HepG2 (cell line): ENCODE measurements around the gene IL2RG. TPM values are rescaled to one million over a fixed set of nuclear protein-coding genes. Genes with fewer than 3 reads are reported as not detected.

Source experiments
- ELF3 ChIP-seq: IDR thresholded peaks from 2 replicates; pipeline ENCODE4 v1.6.1; 2016; ENCODE audit warnings: missing genetic modification reagents, missing compliant biosample characterization
- FOXA3 ChIP-seq: IDR thresholded peaks from 2 replicates; pipeline ENCODE4 v1.6.1; 2016; ENCODE audit warnings: missing genetic modification reagents, missing compliant biosample characterization
- HIVEP1 ChIP-seq: sonication (generic); formaldehyde crosslinking; IDR thresholded peaks from 2 replicates; pipeline ENCODE4 v1.4.0; 2020; ENCODE audit warnings: mild to moderate bottlenecking, missing genetic modification reagents
- HNRNPUL1 ChIP-seq: fragments of 200-400 bp; formaldehyde crosslinking; IDR thresholded peaks from 2 replicates; pipeline ENCODE4 v1.6.1; 2017; ENCODE audit warnings: low read depth, mild to moderate bottlenecking, low read length, moderate library complexity
- IRF9 ChIP-seq: sonication (generic); formaldehyde crosslinking; IDR thresholded peaks from 2 replicates; pipeline ENCODE4 v1.8.0; 2022; ENCODE audit warnings: missing genetic modification reagents, mild to moderate bottlenecking, borderline replicate concordance
- MTF1 ChIP-seq: sonication (generic); formaldehyde crosslinking; IDR thresholded peaks from 2 replicates; pipeline ENCODE4 v1.5.0; 2020; ENCODE audit warnings: missing genetic modification reagents
- NFYC ChIP-seq: IDR thresholded peaks from 2 replicates; pipeline ENCODE4 v1.6.1; 2016; ENCODE audit warnings: missing genetic modification reagents, missing compliant biosample characterization
- PREB ChIP-seq: sonication (generic); formaldehyde crosslinking; IDR thresholded peaks from 2 replicates; pipeline ENCODE4 v1.4.0; 2020; ENCODE audit warnings: missing genetic modification reagents
- RELA ChIP-seq: sonication (generic); formaldehyde crosslinking; IDR thresholded peaks from 2 replicates; pipeline ENCODE4 v1.4.0; 2020; ENCODE audit warnings: missing genetic modification reagents
- SCMH1 ChIP-seq: sonication (generic); formaldehyde crosslinking; IDR thresholded peaks from 2 replicates; pipeline ENCODE4 v1.9.0; 2021; ENCODE audit warnings: missing genetic modification reagents, mild to moderate bottlenecking, borderline replicate concordance
- SOX6 ChIP-seq, 2 experiments: fragments of 450-650 bp in 1 of 2; sonication (generic) in 1 of 2; formaldehyde crosslinking in 1 of 2; IDR thresholded peaks; 2 replicates each; pipeline versions ENCODE4 v1.4.0 to v1.6.1; 2017 to 2020; ENCODE audit warnings: antibody characterized with exemption in 1 of 2, mild to moderate bottlenecking in 1 of 2, missing genetic modification reagents in 1 of 2
- TAF1 ChIP-seq: sonication (generic); formaldehyde crosslinking; IDR thresholded peaks from 2 replicates; pipeline ENCODE4 v1.4.0; 2020; ENCODE audit warnings: missing genetic modification reagents
- THAP11 ChIP-seq: IDR thresholded peaks from 2 replicates; pipeline ENCODE4 v1.6.1; 2016; ENCODE audit warnings: missing biosample characterization, missing genetic modification reagents
- ZNF280D ChIP-seq: sonication (generic); formaldehyde crosslinking; IDR thresholded peaks from 2 replicates; pipeline ENCODE4 v1.5.1; 2020; ENCODE audit warnings: mild to moderate bottlenecking, missing genetic modification reagents
- ZNF34 ChIP-seq: sonication (generic); formaldehyde crosslinking; IDR thresholded peaks from 2 replicates; pipeline ENCODE4 v1.4.0; 2020; ENCODE audit warnings: mild to moderate bottlenecking, missing genetic modification reagents, borderline replicate concordance
- ZNF747 ChIP-seq: sonication (generic); formaldehyde crosslinking; IDR thresholded peaks from 2 replicates; pipeline ENCODE4 v1.8.1; 2023; ENCODE audit warnings: missing genetic modification reagents, mild to moderate bottlenecking, borderline replicate concordance
- ZNF792 ChIP-seq: IDR thresholded peaks from 2 replicates; pipeline ENCODE4 v1.6.1; 2016
- polyA plus RNA-seq, 8 experiments: library from polyadenylated mRNA; depleted of rRNA in 3 of 8; stranded (reverse) in 7 of 8; unstranded in 1 of 8; fragments of >200 nt; fragmentation: Illumina TruSeq in 4 of 8; extraction: Trizol in 4 of 8; gene quantifications; 2 replicates each; pipeline versions ENCODE4 v1.2.1 to v1.2.3, GENCODE V29; 2011 to 2016; ENCODE audit warnings: low read depth in 4 of 8, missing spikeins in 1 of 8, mixed read lengths in 1 of 8; ENCODE audit not compliant: insufficient read depth in 1 of 8
- total RNA-seq, 5 experiments: library from RNA; depleted of rRNA; stranded (reverse); fragments of >200 nt; fragmentation: Illumina TruSeq; extraction: Trizol; gene quantifications; 2 replicates each; pipeline ENCODE4 v1.2.3, GENCODE V29; 2016; ENCODE audit warnings: low read depth in 1 of 5
- TF ChIP-seq, protein P1 (sequence below): sonication (generic); formaldehyde crosslinking; IDR thresholded peaks from 2 replicates; pipeline ENCODE4 v1.8.1; 2022; ENCODE audit warnings: mild to moderate bottlenecking, missing genetic modification reagents
- TF ChIP-seq, protein P2 (sequence below): sonication (generic); formaldehyde crosslinking; conservative IDR thresholded peaks from 2 replicates; pipeline ENCODE4 v1.8.0; 2022; ENCODE audit warnings: low read depth, missing genetic modification reagents
- TF ChIP-seq, protein P3 (sequence below): sonication (generic); formaldehyde crosslinking; IDR thresholded peaks from 2 replicates; pipeline ENCODE4 v1.8.0; 2023; ENCODE audit warnings: mild to moderate bottlenecking, missing genetic modification reagents

Gene IL2RG
- total and polyA plus RNA-seq, 2 of the 13 experiments (the other 11 are each of a cell fraction or from before 2014, with no cell fraction given): 0.98 TPM; not detected in 1

DNA sequence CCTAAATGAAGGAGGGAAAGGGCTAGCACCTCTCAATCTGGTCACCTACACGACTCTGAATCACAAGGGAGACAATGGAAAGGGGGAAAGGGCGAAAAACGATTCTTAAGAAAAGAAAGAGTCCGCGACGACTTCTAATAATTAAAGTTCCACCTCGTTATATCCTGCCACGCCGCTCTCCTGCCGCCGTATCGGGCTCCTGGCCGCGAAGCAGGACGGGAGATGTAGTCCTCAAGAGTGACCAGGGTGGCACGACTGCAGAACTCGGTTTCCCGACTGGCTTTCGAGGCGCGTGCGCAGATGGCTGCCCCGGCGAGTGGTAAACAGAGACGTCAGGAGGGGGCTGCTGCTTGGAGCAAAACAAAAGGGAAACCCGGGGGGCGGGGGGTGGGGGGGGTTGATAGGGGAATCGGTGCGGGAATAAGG lies 15.8 kb downstream of the IL2RG start, which contains the start of gene FOXO4 (continued):
- TF ChIP-seq ZNF34 (no peak), ELF3 (no peak), TAF1 (CRISPR knock-in tag) (peak; percentile 2; the same call in 1 of the 2 replicates), THAP11 (CRISPR knock-in tag) (peak; percentile 97), ZNF280D (CRISPR knock-in tag) (no peak), NFYC (CRISPR knock-in tag) (no peak), SCMH1 (no peak), HNRNPUL1 (no peak), PREB (CRISPR knock-in tag) (no peak), MTF1 (CRISPR knock-in tag) (no peak), SOX6 (IDR thresholded peaks at IDR 0.05) (no peak), SOX6 (CRISPR knock-in tag; IDR thresholded peaks at IDR 0.05) (no peak), ZNF792 (no peak), FOXA3 (peak; percentile 18; the same call in 1 of the 2 replicates), IRF9 (CRISPR knock-in tag) (no peak), ZNF747 (CRISPR knock-in tag) (no peak), HIVEP1 (CRISPR knock-in tag) (no peak), RELA (CRISPR knock-in tag) (no peak)
- TF ChIP-seq, protein P1, sequence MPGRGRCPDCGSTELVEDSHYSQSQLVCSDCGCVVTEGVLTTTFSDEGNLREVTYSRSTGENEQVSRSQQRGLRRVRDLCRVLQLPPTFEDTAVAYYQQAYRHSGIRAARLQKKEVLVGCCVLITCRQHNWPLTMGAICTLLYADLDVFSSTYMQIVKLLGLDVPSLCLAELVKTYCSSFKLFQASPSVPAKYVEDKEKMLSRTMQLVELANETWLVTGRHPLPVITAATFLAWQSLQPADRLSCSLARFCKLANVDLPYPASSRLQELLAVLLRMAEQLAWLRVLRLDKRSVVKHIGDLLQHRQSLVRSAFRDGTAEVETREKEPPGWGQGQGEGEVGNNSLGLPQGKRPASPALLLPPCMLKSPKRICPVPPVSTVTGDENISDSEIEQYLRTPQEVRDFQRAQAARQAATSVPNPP (CRISPR knock-in tag): no peak
- TF ChIP-seq, protein P2, sequence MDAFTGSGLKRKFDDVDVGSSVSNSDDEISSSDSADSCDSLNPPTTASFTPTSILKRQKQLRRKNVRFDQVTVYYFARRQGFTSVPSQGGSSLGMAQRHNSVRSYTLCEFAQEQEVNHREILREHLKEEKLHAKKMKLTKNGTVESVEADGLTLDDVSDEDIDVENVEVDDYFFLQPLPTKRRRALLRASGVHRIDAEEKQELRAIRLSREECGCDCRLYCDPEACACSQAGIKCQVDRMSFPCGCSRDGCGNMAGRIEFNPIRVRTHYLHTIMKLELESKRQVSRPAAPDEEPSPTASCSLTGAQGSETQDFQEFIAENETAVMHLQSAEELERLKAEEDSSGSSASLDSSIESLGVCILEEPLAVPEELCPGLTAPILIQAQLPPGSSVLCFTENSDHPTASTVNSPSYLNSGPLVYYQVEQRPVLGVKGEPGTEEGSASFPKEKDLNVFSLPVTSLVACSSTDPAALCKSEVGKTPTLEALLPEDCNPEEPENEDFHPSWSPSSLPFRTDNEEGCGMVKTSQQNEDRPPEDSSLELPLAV (CRISPR knock-in tag): no peak
- TF ChIP-seq, protein P3, sequence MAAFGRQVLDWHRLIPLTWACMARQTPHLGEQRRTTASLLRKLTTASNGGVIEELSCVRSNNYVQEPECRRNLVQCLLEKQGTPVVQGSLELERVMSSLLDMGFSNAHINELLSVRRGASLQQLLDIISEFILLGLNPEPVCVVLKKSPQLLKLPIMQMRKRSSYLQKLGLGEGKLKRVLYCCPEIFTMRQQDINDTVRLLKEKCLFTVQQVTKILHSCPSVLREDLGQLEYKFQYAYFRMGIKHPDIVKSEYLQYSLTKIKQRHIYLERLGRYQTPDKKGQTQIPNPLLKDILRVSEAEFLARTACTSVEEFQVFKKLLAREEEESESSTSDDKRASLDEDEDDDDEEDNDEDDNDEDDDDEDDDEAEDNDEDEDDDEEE (CRISPR knock-in tag): no peak
